HepG2 (cell line): Measurements from ENCODE around the gene ONECUT1. TPM values are rescaled to one million over a fixed set of nuclear protein-coding genes. Genes with fewer than 3 reads are reported as not detected.
A peak's percentile ranks its signal among the peaks of the same experiment; 100 is the strongest.

ENCODE experiments used
- ATAC-seq: fragments of 200-7000 bp; cut with Tn5 transposase; 3 replicates; pipeline ENCODE4 v1.9.1; 2020; ENCODE audit warnings: mild to moderate bottlenecking, moderate library complexity
- BruUV-seq: library from RNA; stranded (reverse); fragments of 400-500 nt; replicated peaks from 2 replicates; lab custom pipeline; 2021; lab: Mats Ljungman, UMichigan
- CTCF ChIA-PET: fragments of 300-600 bp; formaldehyde crosslinking; extraction: SDS; loops from one replicate; lab custom pipeline; 2021; ENCODE audit warnings: low total read pairs, inconsistent platforms, low intra/inter-chr PET ratio; lab: Yijun Ruan, JAX
- POLR2A ChIA-PET: fragments of 350-600 bp; sonication (Branson Sonifier 250); formaldehyde crosslinking; loops from one replicate; lab custom pipeline; 2020; ENCODE audit warnings: antibody characterized with exemption, inconsistent platforms; lab: Yijun Ruan, JAX
- DNase-seq: peaks from one replicate; pipeline ENCODE4 v3.0.0-alpha.2; 2015; ENCODE audit warnings: low spot score
- FAIRE-seq: peaks from 3 replicates; lab custom pipeline; 2011; peaks lifted over from hg19 to GRCh38; lab: Jason Lieb, UNC
- H2AFZ ChIP-seq: one replicate; pipeline ENCODE4 v1.6.1; 2011; ENCODE audit warnings: low read length, inconsistent platforms
- H3K27ac ChIP-seq: fragments of 300-600 bp; 3 replicates; pipeline ENCODE4 v1.8.0; 2011; ENCODE audit warnings: mixed run types, mild to moderate bottlenecking, mixed read lengths, low read length, inconsistent platforms; ENCODE audit not compliant: insufficient read depth; ENCODE audit errors: extremely low read length
- H3K27me3 ChIP-seq, 2 experiments: fragments of 200-600 bp in 1 of 2; 2 replicates in 1 of 2; 3 replicates in 1 of 2; pipeline versions ENCODE4 v1.6.0 to v1.8.0; 2011; ENCODE audit warnings: low read length in 2 of 2, mild to moderate bottlenecking in 2 of 2, moderate library complexity in 2 of 2, inconsistent platforms in 1 of 2; ENCODE audit not compliant: insufficient read depth in 2 of 2, control insufficient read depth in 1 of 2
- H3K36me3 ChIP-seq, 2 experiments: fragments of 200-600 bp in 1 of 2; replicated peaks in 1 of 2; 2 replicates in 1 of 2; 3 replicates in 1 of 2; pipeline versions ENCODE4 v1.5.1 to v1.8.0; 2011; ENCODE audit warnings: low read length in 2 of 2, inconsistent platforms in 1 of 2; ENCODE audit not compliant: insufficient read depth in 2 of 2, control insufficient read depth in 1 of 2
- H3K4me1 ChIP-seq: 2 replicates; pipeline ENCODE4 v1.5.1; 2012; ENCODE audit warnings: low read length, inconsistent platforms; ENCODE audit not compliant: insufficient read depth
- H3K4me2 ChIP-seq: 2 replicates; pipeline ENCODE4 v1.6.0; 2011; ENCODE audit warnings: low read depth, low read length, inconsistent platforms
- H3K4me3 ChIP-seq, 3 experiments: fragments of 200-600 bp in 1 of 3; sonication (generic), shearing (Covaris generic) in 1 of 3; replicated peaks in 1 of 3; 2 replicates each; pipeline ENCODE4 v1.5.1; 2011 to 2016; ENCODE audit warnings: low read length in 3 of 3, inconsistent platforms in 2 of 3, low read depth in 2 of 3, mild to moderate bottlenecking in 2 of 3, control low read depth in 1 of 3, mixed read lengths in 1 of 3; ENCODE audit not compliant: insufficient read depth in 1 of 3
- H3K79me2 ChIP-seq: one replicate; pipeline ENCODE4 v1.6.1; 2011; ENCODE audit warnings: low read length, inconsistent platforms; ENCODE audit not compliant: insufficient read depth
- H3K9ac ChIP-seq: 2 replicates; pipeline ENCODE4 v1.6.0; 2011; ENCODE audit warnings: mild to moderate bottlenecking, low read depth, low read length, inconsistent platforms; ENCODE audit not compliant: insufficient read depth
- H3K9me3 ChIP-seq: 2 replicates; pipeline ENCODE4 v1.5.1; 2012; ENCODE audit warnings: mild to moderate bottlenecking, low read length
- H4K20me1 ChIP-seq: 2 replicates; pipeline ENCODE4 v1.6.0; 2011; ENCODE audit warnings: inconsistent platforms, mild to moderate bottlenecking, low read length, moderate library complexity; ENCODE audit not compliant: insufficient read depth
- CENPT ChIP-seq: sonication (generic); formaldehyde crosslinking; IDR thresholded peaks from 2 replicates; pipeline ENCODE4 v1.8.0; 2022; ENCODE audit warnings: low read depth, mild to moderate bottlenecking, moderate library complexity, missing genetic modification reagents
- FLYWCH1 ChIP-seq: sonication (generic); formaldehyde crosslinking; IDR thresholded peaks from 2 replicates; pipeline ENCODE4 v1.8.1; 2023; ENCODE audit warnings: mild to moderate bottlenecking, missing genetic modification reagents
- HNF4A ChIP-seq: sonication (generic); formaldehyde crosslinking; IDR thresholded peaks from 2 replicates; pipeline ENCODE4 v1.4.0; 2020; ENCODE audit warnings: missing genetic modification reagents
- HNRNPK ChIP-seq: fragments of 200-400 bp; formaldehyde crosslinking; IDR thresholded peaks from 2 replicates; pipeline ENCODE4 v1.6.1; 2018; ENCODE audit warnings: low read length, low read depth, moderate library complexity, mild to moderate bottlenecking; ENCODE audit not compliant: poor library complexity, severe bottlenecking
- HNRNPUL1 ChIP-seq: fragments of 200-400 bp; formaldehyde crosslinking; IDR thresholded peaks from 2 replicates; pipeline ENCODE4 v1.6.1; 2017; ENCODE audit warnings: low read depth, mild to moderate bottlenecking, low read length, moderate library complexity
- IKZF1 ChIP-seq: fragments of 450-650 bp; IDR thresholded peaks from 2 replicates; pipeline ENCODE4 v1.7.1; 2016
- MTA1 ChIP-seq: sonication (generic); formaldehyde crosslinking; IDR thresholded peaks from 2 replicates; pipeline ENCODE4 v1.4.0; 2020; ENCODE audit warnings: missing genetic modification reagents, mild to moderate bottlenecking, borderline replicate concordance
- SALL2 ChIP-seq: sonication (generic); formaldehyde crosslinking; IDR thresholded peaks from 2 replicates; pipeline ENCODE4 v1.8.1; 2023; ENCODE audit warnings: mild to moderate bottlenecking, missing genetic modification reagents, inconsistent platforms
- TEAD2 ChIP-seq: sonication (generic); formaldehyde crosslinking; IDR thresholded peaks from 2 replicates; pipeline ENCODE4 v1.9.0; 2021; ENCODE audit warnings: missing genetic modification reagents
- ZNF17 ChIP-seq: sonication (generic); formaldehyde crosslinking; IDR thresholded peaks from 2 replicates; pipeline ENCODE4 v1.5.0; 2020; ENCODE audit warnings: mild to moderate bottlenecking, missing genetic modification reagents
- ZNF274 ChIP-seq: sonication (generic); formaldehyde crosslinking; IDR thresholded peaks from 2 replicates; pipeline ENCODE4 v1.5.1; 2020; ENCODE audit warnings: mild to moderate bottlenecking, missing genetic modification reagents
- ZNF335 ChIP-seq: sonication (generic); formaldehyde crosslinking; IDR thresholded peaks from 2 replicates; pipeline ENCODE4 v1.4.0; 2020; ENCODE audit warnings: missing genetic modification reagents
- WGBS: methylation state at CpG from one replicate; pipeline ENCODE4 v1.1.6; 2017; ENCODE audit warnings: low lambda C conversion rate; 5-methylcytosine and 5-hydroxymethylcytosine counted together
- in situ Hi-C: cut with HindIII; loops from 2 replicates; pipeline ENCODE4 v1.10.0; 2017; ENCODE audit warnings: low pct_unique_long_range_greater_than_20kb; ENCODE audit not compliant: extremely low pct_ligation_motif_present
- intact Hi-C: fragments of 100-400 bp; cut with micrococcal nuclease; formaldehyde crosslinking; loops from one replicate; pipeline ENCODE4 v1.10.0; 2022; ENCODE audit not compliant: unreplicated experiment
- polyA plus RNA-seq, 8 experiments: library from polyadenylated mRNA; depleted of rRNA in 3 of 8; stranded (reverse) in 7 of 8; unstranded in 1 of 8; fragments of >200 nt; fragmentation: Illumina TruSeq in 4 of 8; extraction: Trizol in 4 of 8; gene quantifications; 2 replicates each; pipeline versions ENCODE4 v1.2.1 to v1.2.3, GENCODE V29; 2011 to 2016; ENCODE audit warnings: low read depth in 4 of 8, missing spikeins in 1 of 8, mixed read lengths in 1 of 8; ENCODE audit not compliant: insufficient read depth in 1 of 8
- total RNA-seq, 5 experiments: library from RNA; depleted of rRNA; stranded (reverse); fragments of >200 nt; fragmentation: Illumina TruSeq; extraction: Trizol; gene quantifications; 2 replicates each; pipeline ENCODE4 v1.2.3, GENCODE V29; 2016; ENCODE audit warnings: low read depth in 1 of 5
- TF ChIP-seq, protein P1 (sequence below): sonication (generic); formaldehyde crosslinking; IDR thresholded peaks from 2 replicates; pipeline ENCODE4 v1.8.1; 2022; ENCODE audit warnings: mild to moderate bottlenecking, missing genetic modification reagents
- TF ChIP-seq, protein P2 (sequence below): IDR thresholded peaks from 2 replicates; pipeline ENCODE4 v1.6.1; 2016
- TF ChIP-seq, protein P3 (sequence below): sonication (generic); formaldehyde crosslinking; IDR thresholded peaks from 2 replicates; pipeline ENCODE4 v1.5.0; 2020; ENCODE audit warnings: missing genetic modification reagents
- TF ChIP-seq, protein P4 (sequence below): sonication (generic); formaldehyde crosslinking; conservative IDR thresholded peaks from 2 replicates; pipeline ENCODE4 v1.4.0; 2020; ENCODE audit warnings: mild to moderate bottlenecking, missing genetic modification reagents, moderate library complexity
- TF ChIP-seq, protein P5 (sequence below): sonication (generic); formaldehyde crosslinking; IDR thresholded peaks from 2 replicates; pipeline ENCODE4 v1.4.0; 2020; ENCODE audit warnings: missing genetic modification reagents

Gene ONECUT1
- total and polyA plus RNA-seq, 2 of the 13 experiments (the other 11 are each of a cell fraction or from before 2014, with no cell fraction given) = 3.5 to 9.1 TPM

DNA sequence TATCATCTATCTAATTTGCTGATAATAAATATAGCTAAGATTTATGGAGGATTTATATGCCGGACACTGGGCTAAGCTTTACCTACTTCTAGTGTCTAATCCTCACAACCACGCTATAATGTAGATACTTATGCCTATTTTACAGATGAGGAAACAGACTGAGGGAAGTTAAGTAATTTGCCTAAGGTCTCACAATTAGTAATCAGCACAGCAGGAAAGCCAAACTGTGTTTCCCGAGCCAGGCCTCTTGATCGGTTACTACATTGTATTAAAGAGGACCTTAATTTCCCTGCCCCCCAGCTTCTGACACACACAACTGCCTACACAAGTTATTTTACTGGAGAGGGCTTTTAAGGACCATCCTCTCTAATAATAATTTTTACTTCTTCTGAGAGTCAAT is 40.9 kb downstream of the ONECUT1 start (continued):
- no peak for TF ChIP-seq CENPT (CRISPR knock-in tag)
- TF ChIP-seq MTA1 (CRISPR knock-in tag) = no peak
- TF ChIP-seq ZNF274 (CRISPR knock-in tag) = no peak
- TF ChIP-seq, protein P1, sequence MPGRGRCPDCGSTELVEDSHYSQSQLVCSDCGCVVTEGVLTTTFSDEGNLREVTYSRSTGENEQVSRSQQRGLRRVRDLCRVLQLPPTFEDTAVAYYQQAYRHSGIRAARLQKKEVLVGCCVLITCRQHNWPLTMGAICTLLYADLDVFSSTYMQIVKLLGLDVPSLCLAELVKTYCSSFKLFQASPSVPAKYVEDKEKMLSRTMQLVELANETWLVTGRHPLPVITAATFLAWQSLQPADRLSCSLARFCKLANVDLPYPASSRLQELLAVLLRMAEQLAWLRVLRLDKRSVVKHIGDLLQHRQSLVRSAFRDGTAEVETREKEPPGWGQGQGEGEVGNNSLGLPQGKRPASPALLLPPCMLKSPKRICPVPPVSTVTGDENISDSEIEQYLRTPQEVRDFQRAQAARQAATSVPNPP (CRISPR knock-in tag) = no peak
- no peak for TF ChIP-seq SALL2
- TF ChIP-seq, protein P2, sequence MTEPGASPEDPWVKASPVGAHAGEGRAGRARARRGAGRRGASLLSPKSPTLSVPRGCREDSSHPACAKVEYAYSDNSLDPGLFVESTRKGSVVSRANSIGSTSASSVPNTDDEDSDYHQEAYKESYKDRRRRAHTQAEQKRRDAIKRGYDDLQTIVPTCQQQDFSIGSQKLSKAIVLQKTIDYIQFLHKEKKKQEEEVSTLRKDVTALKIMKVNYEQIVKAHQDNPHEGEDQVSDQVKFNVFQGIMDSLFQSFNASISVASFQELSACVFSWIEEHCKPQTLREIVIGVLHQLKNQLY = no peak
- TF ChIP-seq ZNF335 (CRISPR knock-in tag) = no peak
- no peak for TF ChIP-seq HNRNPK
- TF ChIP-seq ZNF17 = no peak

DNA sequence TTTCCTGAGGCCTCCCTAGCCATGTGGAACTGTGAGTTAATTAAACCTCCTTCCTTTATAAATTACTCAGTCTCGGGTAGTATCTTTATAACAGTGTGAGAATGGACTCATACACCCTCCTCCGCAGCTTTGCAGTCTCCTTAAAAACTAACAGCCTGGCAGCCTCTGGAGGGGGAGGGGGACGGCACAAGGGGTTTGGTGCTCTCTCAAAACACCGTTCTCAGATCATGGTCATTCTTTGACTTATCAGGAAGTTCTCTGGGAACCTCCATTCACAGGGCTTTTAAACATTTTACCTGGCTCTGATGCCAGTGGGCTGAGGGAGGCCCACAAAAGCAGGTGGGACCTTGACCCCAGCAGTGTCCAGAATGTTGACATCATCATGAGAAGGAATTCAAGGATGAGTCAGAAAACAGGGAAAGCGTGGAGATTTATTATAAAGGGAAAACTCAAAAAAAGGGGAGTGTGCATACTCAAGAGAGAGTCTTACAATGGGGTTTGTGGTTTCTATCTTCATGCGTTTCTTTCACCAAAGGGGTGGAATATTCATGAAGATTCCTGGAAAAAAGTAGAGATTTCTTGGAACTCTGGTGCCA is 43.9 kb downstream of the ONECUT1 start:
- intact Hi-C loops = no loop called here
- Histone ChIP-seq H3K4me2 (no peak overlapping the region; the same call in 1 of the 2 replicates), H2AFZ (no peak overlapping the region), H3K4me3 (no peak overlapping the region), H3K9ac (no peak overlapping the region), H3K9me3 (no peaks in the 10 kb centered on the region), H4K20me1 (no peaks in the 10 kb centered on the region), H3K27me3 (no peaks in the 10 kb centered on the region), H3K27ac (no peak overlapping the region), H3K79me2 (no peaks in the 10 kb centered on the region), H3K36me3 (no peaks in the 10 kb centered on the region), H3K4me1 (peaks cover 15% of the 10 kb centered on the region)
- POLR2A ChIA-PET = no interaction called here
- ATAC-seq (peak; percentile 70), DNase-seq (peak; percentile 32), FAIRE-seq (no peak)
- WGBS = 26% methylated on average over 6 of the region's 6 CpGs
- CTCF ChIA-PET = no interaction called here
- no TSS peak for BruUV-seq
- in situ Hi-C loops = no loop called here
- TF ChIP-seq, protein P3, sequence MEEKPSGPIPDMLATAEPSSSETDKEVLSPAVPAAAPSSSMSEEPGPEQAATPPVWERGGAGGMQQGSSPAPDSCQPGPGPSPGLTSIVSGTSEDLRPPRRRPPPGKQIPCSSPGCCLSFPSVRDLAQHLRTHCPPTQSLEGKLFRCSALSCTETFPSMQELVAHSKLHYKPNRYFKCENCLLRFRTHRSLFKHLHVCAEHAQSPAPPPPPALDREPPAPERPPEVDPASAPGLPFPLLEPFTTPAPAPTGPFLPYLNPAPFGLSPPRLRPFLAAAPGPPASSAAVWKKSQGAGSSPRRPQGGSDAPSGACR (CRISPR knock-in tag) = no peak
- TF ChIP-seq TEAD2 (CRISPR knock-in tag) = no peak
- TF ChIP-seq FLYWCH1 (CRISPR knock-in tag) = no peak
- TF ChIP-seq, protein P4, sequence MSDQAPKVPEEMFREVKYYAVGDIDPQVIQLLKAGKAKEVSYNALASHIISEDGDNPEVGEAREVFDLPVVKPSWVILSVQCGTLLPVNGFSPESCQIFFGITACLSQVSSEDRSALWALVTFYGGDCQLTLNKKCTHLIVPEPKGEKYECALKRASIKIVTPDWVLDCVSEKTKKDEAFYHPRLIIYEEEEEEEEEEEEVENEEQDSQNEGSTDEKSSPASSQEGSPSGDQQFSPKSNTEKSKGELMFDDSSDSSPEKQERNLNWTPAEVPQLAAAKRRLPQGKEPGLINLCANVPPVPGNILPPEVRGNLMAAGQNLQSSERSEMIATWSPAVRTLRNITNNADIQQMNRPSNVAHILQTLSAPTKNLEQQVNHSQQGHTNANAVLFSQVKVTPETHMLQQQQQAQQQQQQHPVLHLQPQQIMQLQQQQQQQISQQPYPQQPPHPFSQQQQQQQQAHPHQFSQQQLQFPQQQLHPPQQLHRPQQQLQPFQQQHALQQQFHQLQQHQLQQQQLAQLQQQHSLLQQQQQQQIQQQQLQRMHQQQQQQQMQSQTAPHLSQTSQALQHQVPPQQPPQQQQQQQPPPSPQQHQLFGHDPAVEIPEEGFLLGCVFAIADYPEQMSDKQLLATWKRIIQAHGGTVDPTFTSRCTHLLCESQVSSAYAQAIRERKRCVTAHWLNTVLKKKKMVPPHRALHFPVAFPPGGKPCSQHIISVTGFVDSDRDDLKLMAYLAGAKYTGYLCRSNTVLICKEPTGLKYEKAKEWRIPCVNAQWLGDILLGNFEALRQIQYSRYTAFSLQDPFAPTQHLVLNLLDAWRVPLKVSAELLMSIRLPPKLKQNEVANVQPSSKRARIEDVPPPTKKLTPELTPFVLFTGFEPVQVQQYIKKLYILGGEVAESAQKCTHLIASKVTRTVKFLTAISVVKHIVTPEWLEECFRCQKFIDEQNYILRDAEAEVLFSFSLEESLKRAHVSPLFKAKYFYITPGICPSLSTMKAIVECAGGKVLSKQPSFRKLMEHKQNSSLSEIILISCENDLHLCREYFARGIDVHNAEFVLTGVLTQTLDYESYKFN (CRISPR knock-in tag) = 0 out of 2 replicates have a peak, but pooled peaks have one; percentile 25
- TF ChIP-seq, protein P5, sequence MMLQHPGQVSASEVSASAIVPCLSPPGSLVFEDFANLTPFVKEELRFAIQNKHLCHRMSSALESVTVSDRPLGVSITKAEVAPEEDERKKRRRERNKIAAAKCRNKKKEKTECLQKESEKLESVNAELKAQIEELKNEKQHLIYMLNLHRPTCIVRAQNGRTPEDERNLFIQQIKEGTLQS = 0 out of 2 replicates have a peak, but pooled peaks have one; percentile 20
- 0 out of 2 replicates have a peak, but pooled peaks have one; percentile 23 for TF ChIP-seq HNF4A
- no peak for TF ChIP-seq HNRNPUL1
- TF ChIP-seq IKZF1 = no peak
